ENCODE measurements around the gene CDKN2C.

Gene CDKN2C

DNA sequence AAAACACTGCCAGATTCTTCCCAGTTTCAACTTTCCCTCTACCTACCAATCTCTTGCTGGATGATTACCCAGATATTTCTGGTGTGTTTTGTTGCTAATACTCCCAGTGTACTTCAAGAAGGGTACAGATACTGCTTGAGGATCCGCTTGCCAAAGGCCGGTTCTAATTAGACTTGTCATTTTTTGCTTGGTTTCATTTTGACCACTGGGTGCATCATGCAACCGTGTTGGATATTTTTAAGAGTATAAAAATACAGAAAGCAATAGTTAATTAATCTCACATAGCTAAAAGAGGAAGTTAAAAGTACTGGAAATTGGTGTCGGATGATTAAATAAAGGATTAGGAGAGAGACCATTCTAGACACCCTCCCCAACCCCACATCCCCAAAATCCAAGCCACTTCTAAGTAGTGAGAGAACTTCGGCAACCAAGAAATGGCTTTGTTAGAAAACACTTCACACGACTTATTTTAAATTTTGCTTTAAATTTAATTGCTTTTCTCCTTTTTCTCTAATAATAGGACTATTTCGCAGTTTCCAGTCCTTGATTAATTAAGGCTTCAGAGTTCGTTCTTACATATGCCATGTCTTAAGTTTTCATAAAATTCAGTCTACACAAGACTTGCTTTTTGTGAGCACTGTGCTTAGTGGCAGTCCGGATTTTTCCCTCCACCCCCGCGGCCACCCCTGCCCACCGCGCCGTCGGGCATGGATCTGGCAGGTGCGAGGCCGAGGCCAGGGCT lies 2.5 kb upstream of the CDKN2C start (continued):
- TF ChIP-seq ZNF549 (tag by site-specific recombination; IDR thresholded peaks at IDR 0.05) = no peak
- peak; percentile 49 for TF ChIP-seq ZNF335 (tag by site-specific recombination; conservative IDR thresholded peaks at IDR 0.05)
- TF ChIP-seq, protein P1, sequence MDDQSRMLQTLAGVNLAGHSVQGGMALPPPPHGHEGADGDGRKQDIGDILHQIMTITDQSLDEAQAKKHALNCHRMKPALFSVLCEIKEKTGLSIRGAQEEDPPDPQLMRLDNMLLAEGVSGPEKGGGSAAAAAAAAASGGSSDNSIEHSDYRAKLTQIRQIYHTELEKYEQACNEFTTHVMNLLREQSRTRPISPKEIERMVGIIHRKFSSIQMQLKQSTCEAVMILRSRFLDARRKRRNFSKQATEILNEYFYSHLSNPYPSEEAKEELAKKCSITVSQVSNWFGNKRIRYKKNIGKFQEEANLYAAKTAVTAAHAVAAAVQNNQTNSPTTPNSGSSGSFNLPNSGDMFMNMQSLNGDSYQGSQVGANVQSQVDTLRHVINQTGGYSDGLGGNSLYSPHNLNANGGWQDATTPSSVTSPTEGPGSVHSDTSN (CRISPR knock-in tag; IDR thresholded peaks at IDR 0.05) = no peak
- TF ChIP-seq ZNF654 (tag by site-specific recombination; IDR thresholded peaks at IDR 0.05; ENCODE audit: low read depth) = no peak
- no peak for TF ChIP-seq RBAK (tag by site-specific recombination; IDR thresholded peaks at IDR 0.05)
- TF ChIP-seq, protein P2, sequence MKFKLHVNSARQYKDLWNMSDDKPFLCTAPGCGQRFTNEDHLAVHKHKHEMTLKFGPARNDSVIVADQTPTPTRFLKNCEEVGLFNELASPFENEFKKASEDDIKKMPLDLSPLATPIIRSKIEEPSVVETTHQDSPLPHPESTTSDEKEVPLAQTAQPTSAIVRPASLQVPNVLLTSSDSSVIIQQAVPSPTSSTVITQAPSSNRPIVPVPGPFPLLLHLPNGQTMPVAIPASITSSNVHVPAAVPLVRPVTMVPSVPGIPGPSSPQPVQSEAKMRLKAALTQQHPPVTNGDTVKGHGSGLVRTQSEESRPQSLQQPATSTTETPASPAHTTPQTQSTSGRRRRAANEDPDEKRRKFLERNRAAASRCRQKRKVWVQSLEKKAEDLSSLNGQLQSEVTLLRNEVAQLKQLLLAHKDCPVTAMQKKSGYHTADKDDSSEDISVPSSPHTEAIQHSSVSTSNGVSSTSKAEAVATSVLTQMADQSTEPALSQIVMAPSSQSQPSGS (tag by site-specific recombination; IDR thresholded peaks at IDR 0.05; ENCODE audit: low read depth) = no peak

DNA sequence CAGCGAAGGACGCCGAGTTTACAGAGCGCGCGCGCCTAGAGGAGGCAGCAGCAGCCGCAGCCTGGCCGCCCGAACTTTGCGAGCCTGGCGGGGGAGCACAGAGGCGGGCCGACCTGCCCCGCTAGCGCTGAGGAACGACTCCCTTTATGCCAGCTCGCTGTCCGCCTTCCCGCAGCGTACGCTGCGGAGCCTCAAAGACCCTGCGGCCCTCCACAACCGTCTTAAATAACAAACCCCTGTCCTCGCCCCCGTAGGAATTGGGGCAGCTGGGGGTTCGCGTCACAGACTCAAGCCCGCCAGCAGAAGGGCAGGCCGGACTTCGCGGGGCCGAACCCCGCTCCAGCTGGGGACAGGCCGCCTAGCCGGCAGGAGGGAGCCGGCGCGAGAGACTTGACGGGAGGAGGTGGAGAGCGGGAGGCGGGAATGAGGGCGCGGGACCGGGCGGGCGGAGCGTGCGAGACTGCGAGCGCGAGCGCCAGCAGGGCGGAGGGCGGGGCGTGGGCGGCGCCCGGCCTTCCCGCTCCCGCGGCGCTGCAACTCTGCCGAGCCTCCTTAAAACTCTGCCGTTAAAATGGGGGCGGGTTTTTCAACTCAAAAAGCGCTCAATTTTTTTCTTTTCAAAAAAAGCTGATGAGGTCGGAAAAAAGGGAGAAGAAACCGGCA lies 1.8 kb upstream of the CDKN2C start:
- H3K4me3 ChIP-seq (ENCODE audit: low read depth, low read length) = peak overlapping the region; percentile 91
- ChIA-PET CTCF (interaction anchor here (0.6 to 1.6 kb wide), 6 partner anchors 8 to 555 kb away, joined by 3 to 5 read pairs (median 4); partner anchors contain the start of gene FAF1), POLR2A (interaction anchor here (0.9 to 4.6 kb wide), 9 partner anchors 8 to 267 kb away, joined by 3 to 157 read pairs (median 4); partner anchors contain the start of genes FAF1 and RNF11)
- no peaks in the 10 kb centered on the region for H3K36me3 ChIP-seq (ENCODE audit: control insufficient read depth in 2 of 2, insufficient read depth in 1 of 2, low read length in 2 of 2)
- H3K4me1 ChIP-seq (ENCODE audit: control insufficient read depth, insufficient read depth, low read length) = peaks cover 2% of the 10 kb centered on the region; the same call in 1 of the 2 replicates
- H3K27ac ChIP-seq (ENCODE audit: extremely low read depth, low read depth, low read length) = peak overlapping the region; percentile 99
- no peaks in the 10 kb centered on the region for H3K9me3 ChIP-seq (ENCODE audit: control insufficient read depth, insufficient read depth, low read depth, low read length)
- TF ChIP-seq, protein P3, sequence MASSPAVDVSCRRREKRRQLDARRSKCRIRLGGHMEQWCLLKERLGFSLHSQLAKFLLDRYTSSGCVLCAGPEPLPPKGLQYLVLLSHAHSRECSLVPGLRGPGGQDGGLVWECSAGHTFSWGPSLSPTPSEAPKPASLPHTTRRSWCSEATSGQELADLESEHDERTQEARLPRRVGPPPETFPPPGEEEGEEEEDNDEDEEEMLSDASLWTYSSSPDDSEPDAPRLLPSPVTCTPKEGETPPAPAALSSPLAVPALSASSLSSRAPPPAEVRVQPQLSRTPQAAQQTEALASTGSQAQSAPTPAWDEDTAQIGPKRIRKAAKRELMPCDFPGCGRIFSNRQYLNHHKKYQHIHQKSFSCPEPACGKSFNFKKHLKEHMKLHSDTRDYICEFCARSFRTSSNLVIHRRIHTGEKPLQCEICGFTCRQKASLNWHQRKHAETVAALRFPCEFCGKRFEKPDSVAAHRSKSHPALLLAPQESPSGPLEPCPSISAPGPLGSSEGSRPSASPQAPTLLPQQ (tag by site-specific recombination; IDR thresholded peaks at IDR 0.05) = peak; percentile 22; the same call in 1 of the 2 replicates
- TF ChIP-seq ZNF121 (tag by site-specific recombination; IDR thresholded peaks at IDR 0.05) = peak; percentile 36; the same call in 1 of the 2 replicates
- TF ChIP-seq HOXA7 (CRISPR knock-in tag; IDR thresholded peaks at IDR 0.05; ENCODE audit: borderline replicate concordance) = no peak
- TF ChIP-seq, protein P4, sequence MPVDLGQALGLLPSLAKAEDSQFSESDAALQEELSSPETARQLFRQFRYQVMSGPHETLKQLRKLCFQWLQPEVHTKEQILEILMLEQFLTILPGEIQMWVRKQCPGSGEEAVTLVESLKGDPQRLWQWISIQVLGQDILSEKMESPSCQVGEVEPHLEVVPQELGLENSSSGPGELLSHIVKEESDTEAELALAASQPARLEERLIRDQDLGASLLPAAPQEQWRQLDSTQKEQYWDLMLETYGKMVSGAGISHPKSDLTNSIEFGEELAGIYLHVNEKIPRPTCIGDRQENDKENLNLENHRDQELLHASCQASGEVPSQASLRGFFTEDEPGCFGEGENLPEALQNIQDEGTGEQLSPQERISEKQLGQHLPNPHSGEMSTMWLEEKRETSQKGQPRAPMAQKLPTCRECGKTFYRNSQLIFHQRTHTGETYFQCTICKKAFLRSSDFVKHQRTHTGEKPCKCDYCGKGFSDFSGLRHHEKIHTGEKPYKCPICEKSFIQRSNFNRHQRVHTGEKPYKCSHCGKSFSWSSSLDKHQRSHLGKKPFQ (tag by site-specific recombination; IDR thresholded peaks at IDR 0.05) = no peak
- peak; percentile 56 for TF ChIP-seq BCL11A (tag by site-specific recombination; IDR thresholded peaks at IDR 0.05; ENCODE audit: low read depth)
- 0 out of 2 replicates have a peak, but pooled peaks have one; percentile 25 for TF ChIP-seq ZNF184 (tag by site-specific recombination; IDR thresholded peaks at IDR 0.05)
- TF ChIP-seq ZNF510 (tag by site-specific recombination; IDR thresholded peaks at IDR 0.05; ENCODE audit: insufficient replicate concordance) = no peak
- TF ChIP-seq ZNF558 (tag by site-specific recombination; IDR thresholded peaks at IDR 0.05) = no peak
- TF ChIP-seq ZNF394 (tag by site-specific recombination; IDR thresholded peaks at IDR 0.05; ENCODE audit: borderline replicate concordance) = peak; percentile 47; the same call in 1 of the 2 replicates
- peak; percentile 100 for TF ChIP-seq KLF10 (tag by site-specific recombination; IDR thresholded peaks at IDR 0.05)
- no peak for TF ChIP-seq ZNF837 (tag by site-specific recombination; IDR thresholded peaks at IDR 0.05)
- TF ChIP-seq GLIS2 (tag by site-specific recombination; IDR thresholded peaks at IDR 0.05) = peak; percentile 99
- no peak for TF ChIP-seq ZNF548 (tag by site-specific recombination; IDR thresholded peaks at IDR 0.05)
- TF ChIP-seq, protein P5, sequence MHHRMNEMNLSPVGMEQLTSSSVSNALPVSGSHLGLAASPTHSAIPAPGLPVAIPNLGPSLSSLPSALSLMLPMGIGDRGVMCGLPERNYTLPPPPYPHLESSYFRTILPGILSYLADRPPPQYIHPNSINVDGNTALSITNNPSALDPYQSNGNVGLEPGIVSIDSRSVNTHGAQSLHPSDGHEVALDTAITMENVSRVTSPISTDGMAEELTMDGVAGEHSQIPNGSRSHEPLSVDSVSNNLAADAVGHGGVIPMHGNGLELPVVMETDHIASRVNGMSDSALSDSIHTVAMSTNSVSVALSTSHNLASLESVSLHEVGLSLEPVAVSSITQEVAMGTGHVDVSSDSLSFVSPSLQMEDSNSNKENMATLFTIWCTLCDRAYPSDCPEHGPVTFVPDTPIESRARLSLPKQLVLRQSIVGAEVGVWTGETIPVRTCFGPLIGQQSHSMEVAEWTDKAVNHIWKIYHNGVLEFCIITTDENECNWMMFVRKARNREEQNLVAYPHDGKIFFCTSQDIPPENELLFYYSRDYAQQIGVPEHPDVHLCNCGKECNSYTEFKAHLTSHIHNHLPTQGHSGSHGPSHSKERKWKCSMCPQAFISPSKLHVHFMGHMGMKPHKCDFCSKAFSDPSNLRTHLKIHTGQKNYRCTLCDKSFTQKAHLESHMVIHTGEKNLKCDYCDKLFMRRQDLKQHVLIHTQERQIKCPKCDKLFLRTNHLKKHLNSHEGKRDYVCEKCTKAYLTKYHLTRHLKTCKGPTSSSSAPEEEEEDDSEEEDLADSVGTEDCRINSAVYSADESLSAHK (tag by site-specific recombination; IDR thresholded peaks at IDR 0.05) = no peak
- TF ChIP-seq, protein P6, sequence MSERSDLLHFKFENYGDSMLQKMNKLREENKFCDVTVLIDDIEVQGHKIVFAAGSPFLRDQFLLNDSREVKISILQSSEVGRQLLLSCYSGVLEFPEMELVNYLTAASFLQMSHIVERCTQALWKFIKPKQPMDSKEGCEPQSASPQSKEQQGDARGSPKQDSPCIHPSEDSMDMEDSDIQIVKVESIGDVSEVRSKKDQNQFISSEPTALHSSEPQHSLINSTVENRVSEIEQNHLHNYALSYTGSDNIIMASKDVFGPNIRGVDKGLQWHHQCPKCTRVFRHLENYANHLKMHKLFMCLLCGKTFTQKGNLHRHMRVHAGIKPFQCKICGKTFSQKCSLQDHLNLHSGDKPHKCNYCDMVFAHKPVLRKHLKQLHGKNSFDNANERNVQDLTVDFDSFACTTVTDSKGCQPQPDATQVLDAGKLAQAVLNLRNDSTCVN (tag by site-specific recombination; optimal IDR thresholded peaks at IDR 0.05) = peak; percentile 94
- TF ChIP-seq ZNF843 (tag by site-specific recombination; IDR thresholded peaks at IDR 0.05) = peak; percentile 54
- TF ChIP-seq ZNF366 (tag by site-specific recombination; conservative IDR thresholded peaks at IDR 0.05) = peak; percentile 99

Measured in HEK293 (cell line).